Osteoblast (primary cell): ENCODE measurements around the gene WRAP73. TPM values are rescaled to one million over a fixed set of nuclear protein-coding genes. Genes with fewer than 3 reads are reported as not detected.

Source experiments
- DNase-seq: peaks from one replicate; pipeline ENCODE4 v3.0.0; 2011; ENCODE audit warnings: low spot score, mixed read lengths; ENCODE audit not compliant: insufficient read length; ENCODE audit errors: missing footprints
- H2AFZ ChIP-seq: 2 replicates; pipeline ENCODE4 v1.6.0; 2011; ENCODE audit warnings: mild to moderate bottlenecking, low read length
- H3K27ac ChIP-seq: 2 replicates; pipeline ENCODE4 v1.5.1; 2011; ENCODE audit warnings: mild to moderate bottlenecking, low read depth, low read length, moderate library complexity
- H3K27me3 ChIP-seq: 2 replicates; pipeline ENCODE4 v1.6.0; 2012; ENCODE audit warnings: mild to moderate bottlenecking, control low read depth, inconsistent platforms, low read length, moderate library complexity; ENCODE audit not compliant: insufficient read depth
- H3K36me3 ChIP-seq: 2 replicates; pipeline ENCODE4 v1.5.1; 2011; ENCODE audit warnings: mild to moderate bottlenecking, low read length, control low read depth, moderate library complexity; ENCODE audit not compliant: insufficient read depth
- H3K4me1 ChIP-seq: 2 replicates; pipeline ENCODE4 v1.5.1; 2011; ENCODE audit warnings: mild to moderate bottlenecking, low read length, control low read depth, moderate library complexity; ENCODE audit not compliant: insufficient read depth
- H3K4me2 ChIP-seq: 2 replicates; pipeline ENCODE4 v1.6.0; 2011; ENCODE audit warnings: mild to moderate bottlenecking, low read length; ENCODE audit not compliant: insufficient read depth
- H3K4me3 ChIP-seq: fragments of 200-600 bp; sonication (generic); 3 replicates; pipeline ENCODE4 v1.5.1; 2012; ENCODE audit warnings: mild to moderate bottlenecking, low read length, inconsistent platforms; ENCODE audit not compliant: insufficient read depth
- H3K79me2 ChIP-seq: 2 replicates; pipeline ENCODE4 v1.6.0; 2012; ENCODE audit warnings: mild to moderate bottlenecking, low read length, control low read depth, inconsistent platforms; ENCODE audit not compliant: insufficient read depth
- H3K9me3 ChIP-seq: 2 replicates; pipeline ENCODE4 v1.5.1; 2011; ENCODE audit warnings: low read depth, low read length, control low read depth
- H4K20me1 ChIP-seq: 2 replicates; pipeline ENCODE4 v1.6.0; 2012; ENCODE audit warnings: mild to moderate bottlenecking, low read length, control low read depth; ENCODE audit not compliant: insufficient read depth
- total RNA-seq: library from RNA; depleted of rRNA; stranded (reverse); fragments of >200 nt; gene quantifications from 2 replicates; pipeline ENCODE4 v1.2.3, GENCODE V29; 2012
- TF ChIP-seq, protein P1 (sequence below): IDR thresholded peaks from 2 replicates; pipeline ENCODE4 v1.5.1; 2011; ENCODE audit warnings: mild to moderate bottlenecking, low read depth, low read length, moderate library complexity; ENCODE audit errors: extremely low read depth

WRAP73 gene
- total RNA-seq, 1 donor: 9.8 TPM

DNA sequence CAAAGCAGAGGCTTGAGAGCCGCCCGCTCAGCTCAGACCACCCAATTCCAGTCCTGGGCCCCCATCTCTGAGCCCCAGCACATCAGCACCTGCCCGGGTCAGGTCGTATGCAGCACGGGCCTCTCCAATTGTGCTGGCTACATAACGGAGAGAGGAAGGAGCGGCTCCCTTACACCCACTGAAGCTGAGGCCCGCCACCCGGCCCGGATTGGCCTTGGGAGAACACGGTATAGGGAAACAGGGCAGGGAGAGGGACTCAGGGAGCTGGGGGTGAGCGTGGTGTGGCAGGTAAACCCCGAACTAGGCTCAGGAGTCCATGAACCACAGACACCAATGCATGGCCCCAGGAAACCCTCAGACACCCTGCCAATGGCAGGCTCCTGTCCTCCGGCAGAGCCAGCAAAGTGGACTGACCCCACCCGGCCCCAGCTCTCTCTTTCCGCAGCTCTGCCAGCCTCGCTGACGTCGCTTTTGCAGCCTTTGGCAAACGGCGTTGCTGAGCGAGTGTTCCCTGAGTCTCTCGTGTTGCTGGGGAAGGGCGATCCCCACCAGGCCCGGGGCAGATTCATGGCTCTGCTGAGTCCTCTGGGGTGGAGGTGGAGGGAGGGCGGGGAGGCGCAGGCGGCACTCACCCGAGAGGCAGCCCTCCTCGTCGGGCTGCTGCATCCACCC lies 55.1 kb downstream of the WRAP73 start:
- Histone ChIP-seq H3K4me3 (no peak overlapping the region), H2AFZ (no peak overlapping the region), H4K20me1 (no peaks in the 10 kb centered on the region), H3K9me3 (no peaks in the 10 kb centered on the region), H3K27me3 (peaks cover 5% of the 10 kb centered on the region), H3K27ac (no peak overlapping the region), H3K4me2 (no peak overlapping the region), H3K36me3 (no peaks in the 10 kb centered on the region), H3K79me2 (no peaks in the 10 kb centered on the region), H3K4me1 (no peaks in the 10 kb centered on the region)
- DNase-seq: no peak
- TF ChIP-seq, protein P1, sequence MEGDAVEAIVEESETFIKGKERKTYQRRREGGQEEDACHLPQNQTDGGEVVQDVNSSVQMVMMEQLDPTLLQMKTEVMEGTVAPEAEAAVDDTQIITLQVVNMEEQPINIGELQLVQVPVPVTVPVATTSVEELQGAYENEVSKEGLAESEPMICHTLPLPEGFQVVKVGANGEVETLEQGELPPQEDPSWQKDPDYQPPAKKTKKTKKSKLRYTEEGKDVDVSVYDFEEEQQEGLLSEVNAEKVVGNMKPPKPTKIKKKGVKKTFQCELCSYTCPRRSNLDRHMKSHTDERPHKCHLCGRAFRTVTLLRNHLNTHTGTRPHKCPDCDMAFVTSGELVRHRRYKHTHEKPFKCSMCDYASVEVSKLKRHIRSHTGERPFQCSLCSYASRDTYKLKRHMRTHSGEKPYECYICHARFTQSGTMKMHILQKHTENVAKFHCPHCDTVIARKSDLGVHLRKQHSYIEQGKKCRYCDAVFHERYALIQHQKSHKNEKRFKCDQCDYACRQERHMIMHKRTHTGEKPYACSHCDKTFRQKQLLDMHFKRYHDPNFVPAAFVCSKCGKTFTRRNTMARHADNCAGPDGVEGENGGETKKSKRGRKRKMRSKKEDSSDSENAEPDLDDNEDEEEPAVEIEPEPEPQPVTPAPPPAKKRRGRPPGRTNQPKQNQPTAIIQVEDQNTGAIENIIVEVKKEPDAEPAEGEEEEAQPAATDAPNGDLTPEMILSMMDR: no peak

DNA sequence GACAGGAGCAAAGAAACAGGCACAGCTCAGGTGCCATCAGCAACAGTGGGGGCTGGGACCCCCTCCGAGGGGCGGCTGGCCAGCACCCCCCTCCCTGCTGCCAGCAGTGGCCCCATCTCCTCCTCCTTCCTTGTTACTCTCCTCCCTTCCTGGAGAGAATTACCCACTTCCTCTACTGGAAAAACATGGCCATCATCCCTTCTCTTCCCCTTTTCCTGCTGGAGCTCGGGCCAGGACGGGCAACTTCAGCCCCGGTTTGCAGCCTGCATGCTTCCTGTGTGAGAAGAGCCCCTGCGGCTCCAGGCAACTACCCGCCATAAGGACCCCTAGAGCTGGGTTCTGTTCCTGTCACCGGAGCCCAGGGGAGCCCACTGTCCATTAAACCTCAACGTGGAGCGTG lies 56.2 kb downstream of the WRAP73 start:
- Histone ChIP-seq H4K20me1 (no peaks in the 10 kb centered on the region), H3K27ac (no peak overlapping the region), H3K4me1 (no peaks in the 10 kb centered on the region), H2AFZ (no peak overlapping the region), H3K9me3 (no peaks in the 10 kb centered on the region), H3K4me3 (no peak overlapping the region), H3K27me3 (peaks cover 5% of the 10 kb centered on the region), H3K36me3 (no peaks in the 10 kb centered on the region), H3K79me2 (no peaks in the 10 kb centered on the region), H3K4me2 (no peak overlapping the region)
- TF ChIP-seq, protein P1: no peak
- DNase-seq: no peak

DNA sequence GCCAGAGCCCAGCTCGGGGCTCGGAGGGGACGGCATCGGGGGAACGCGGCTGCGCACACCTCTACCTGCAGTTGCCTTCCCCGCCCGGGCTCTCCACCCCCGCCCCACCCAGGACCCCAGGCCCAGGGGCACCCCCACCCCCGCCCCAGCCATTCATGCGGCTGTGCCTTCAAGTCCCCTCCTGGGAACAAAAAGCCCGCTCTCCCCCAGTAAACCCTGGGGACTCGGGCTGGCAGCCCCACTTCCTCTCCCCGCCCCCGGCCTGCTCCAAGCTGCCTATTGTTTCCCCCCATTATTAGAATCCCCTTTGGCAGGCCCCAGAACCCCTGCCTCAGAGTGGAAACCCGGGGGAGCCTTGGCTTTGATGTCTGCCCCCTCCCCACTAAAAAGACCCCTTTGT lies 56.6 kb downstream of the WRAP73 start:
- Histone ChIP-seq H2AFZ (no peak overlapping the region), H3K79me2 (no peaks in the 10 kb centered on the region), H3K4me2 (no peak overlapping the region), H3K4me1 (no peaks in the 10 kb centered on the region), H4K20me1 (no peaks in the 10 kb centered on the region), H3K27ac (no peak overlapping the region), H3K27me3 (peaks cover 5% of the 10 kb centered on the region), H3K4me3 (no peak overlapping the region), H3K9me3 (no peaks in the 10 kb centered on the region), H3K36me3 (no peaks in the 10 kb centered on the region)
- TF ChIP-seq, protein P1: no peak
- DNase-seq: no peak

DNA sequence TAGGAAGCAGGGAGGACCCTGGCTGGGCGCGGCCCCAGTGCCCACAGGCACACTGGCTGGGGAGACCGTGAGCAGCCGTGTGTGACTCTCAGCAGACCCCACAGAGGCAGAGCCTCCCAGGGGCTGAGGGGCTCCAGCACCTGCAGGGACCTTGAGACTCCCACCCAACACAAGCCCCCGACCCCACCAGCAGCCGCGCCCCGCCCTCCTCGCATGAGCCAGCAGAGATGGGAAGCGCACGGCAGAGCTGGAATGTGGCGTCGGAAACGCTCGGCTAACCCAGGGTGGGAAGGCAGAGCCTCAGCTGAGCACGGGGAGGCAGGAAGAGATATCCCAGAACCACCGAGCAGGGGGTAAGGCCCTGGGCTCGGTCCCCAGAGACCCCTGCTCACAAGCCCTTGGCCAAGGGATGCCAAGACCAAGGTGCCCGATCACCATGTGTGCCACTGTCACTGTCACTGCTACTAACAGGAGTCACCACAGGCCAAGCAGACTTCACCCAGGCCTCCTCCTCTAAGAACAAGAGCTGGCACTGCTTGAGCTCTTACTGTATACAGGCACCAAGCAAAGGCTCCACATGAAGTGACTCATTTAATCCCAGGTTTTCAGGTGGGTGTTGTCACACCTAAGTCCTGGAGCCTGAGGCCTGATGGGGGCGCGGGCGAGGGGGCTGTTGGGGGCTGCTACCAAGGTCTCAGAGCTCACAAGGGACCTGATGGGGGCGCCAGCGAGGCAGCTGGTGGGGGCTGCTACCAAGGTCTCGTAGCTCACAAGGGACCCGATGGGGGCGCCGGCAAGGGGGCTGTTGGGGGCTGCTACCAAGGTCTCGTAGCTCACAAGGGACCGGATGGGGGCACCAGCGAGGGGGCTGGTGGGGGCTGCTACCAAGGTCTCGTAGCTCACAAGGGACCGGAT lies 58.7 kb downstream of the WRAP73 start:
- Histone ChIP-seq H3K9me3 (no peaks in the 10 kb centered on the region), H2AFZ (no peak overlapping the region), H3K27ac (no peak overlapping the region), H3K36me3 (no peaks in the 10 kb centered on the region), H3K4me1 (no peaks in the 10 kb centered on the region), H3K79me2 (no peaks in the 10 kb centered on the region), H3K4me2 (no peak overlapping the region), H3K27me3 (no peaks in the 10 kb centered on the region), H3K4me3 (no peak overlapping the region), H4K20me1 (no peaks in the 10 kb centered on the region)
- TF ChIP-seq, protein P1: no peak
- no peak for DNase-seq
